Body of pancreas (tissue), 4 donors: ENCODE results near the gene CHD6. TPM values are rescaled to one million over a fixed set of nuclear protein-coding genes. Genes with fewer than 3 reads are reported as not detected.

Experiments
- ATAC-seq: fragments of 150-250 bp; one replicate; pipeline ENCODE4 v1.9.1; 2016
- DNase-seq, 4 donors: peaks; one replicate each; pipeline ENCODE4 v3.0.0-alpha.2; 2019
- H3K27ac ChIP-seq, 4 donors: fragments of 200-600 bp; sonication (generic); 1 replicate in 3 of 4; 2 replicates in 1 of 4; pipeline versions ENCODE4 v1.5.1 to v1.6.1; 2016 to 2019; ENCODE audit warnings: mild to moderate bottlenecking in 1 of 4, mixed read lengths in 1 of 4, moderate library complexity in 1 of 4
- H3K27me3 ChIP-seq, 2 donors: fragments of 200-600 bp; sonication (generic); one replicate each; pipeline ENCODE4 v1.6.0; 2016; ENCODE audit warnings: mild to moderate bottlenecking in 1 of 2
- H3K36me3 ChIP-seq, 2 donors: fragments of 200-600 bp; sonication (generic); replicated peaks in 1 of 2; 2 replicates each; pipeline ENCODE4 v1.5.1; 2016; ENCODE audit warnings: low read depth in 2 of 2; ENCODE audit not compliant: insufficient read depth in 1 of 2
- H3K4me1 ChIP-seq: fragments of 200-600 bp; sonication (generic); one replicate; pipeline ENCODE4 v1.6.0; 2016
- H3K4me3 ChIP-seq, 2 donors: fragments of 200-600 bp; sonication (generic); 1 replicate in 1 of 2; 2 replicates in 1 of 2; pipeline ENCODE4 v1.5.1; 2016 to 2019
- H3K9me3 ChIP-seq, 3 donors: fragments of 200-600 bp; sonication (generic); 1 replicate in 2 of 3; 2 replicates in 1 of 3; pipeline ENCODE4 v1.5.1; 2016
- CTCF ChIP-seq, 7 experiments: fragments of 450-650 bp in 4 of 7; fragments of 200-600 bp in 3 of 7; sonication (generic) in 3 of 7; IDR thresholded peaks; one replicate each; pipeline ENCODE4 v1.5.1; 2016 to 2019; ENCODE audit warnings: antibody characterized with exemption in 7 of 7
- POLR2A ChIP-seq, 3 donors: fragments of 450-650 bp; IDR thresholded peaks; one replicate each; pipeline ENCODE4 v1.6.1; 2016; ENCODE audit warnings: antibody characterized with exemption in 3 of 3, mild to moderate bottlenecking in 2 of 3
- WGBS, 2 donors: methylation state at CpG; one replicate each; pipeline ENCODE4 v1.1.5; 2017; 5-methylcytosine and 5-hydroxymethylcytosine counted together
- intact Hi-C: fragments of 100-400 bp; cut with DNase I; formaldehyde crosslinking; loops from one replicate; pipeline ENCODE4 v1.15.1; 2023
- total RNA-seq, 2 donors: library from RNA; depleted of rRNA; stranded (reverse); fragments of >200 nt; gene quantifications; one replicate each; pipeline ENCODE4 v1.1.0, GENCODE V29; 2016

CHD6 gene
- total RNA-seq, 2 donors from 2014 or later, result 21.8 to 43.5 TPM

- intact Hi-C loops, result no loop called here
- Histone ChIP-seq H3K9me3 (no peaks in the 10 kb centered on the region), H3K4me1 (no peaks in the 10 kb centered on the region), H3K4me3 (no peak overlapping the region), H3K36me3 (no peaks in the 10 kb centered on the region), H3K27me3 (no peaks in the 10 kb centered on the region), H3K27ac (no peak overlapping the region)
- 45 to 46% methylated on average over 7 to 9 of the region's 9 CpGs for WGBS, 2 donors
- DNase-seq (no peak), ATAC-seq (no peak)
- TF ChIP-seq POLR2A (IDR thresholded peaks at IDR 0.05) (no peak), CTCF (IDR thresholded peaks at IDR 0.05) (no peak)
These were observed 230.7 kb downstream of the CHD6 start for GRCh38 chr20:41387444-41387851.

GRCh38 chr20:41386502-41387427 is 231.4 kb downstream of the CHD6 start:
- H3K27me3 ChIP-seq, result no peaks in the 10 kb centered on the region
- no peak overlapping the region for H3K4me3 ChIP-seq
- H3K27ac ChIP-seq, result no peak overlapping the region
- intact Hi-C loops, result no loop called here
- no peak for ATAC-seq
- 74 to 80% methylated on average over 13 to 14 of the region's 14 CpGs for WGBS, 2 donors
- no peaks in the 10 kb centered on the region for H3K9me3 ChIP-seq
- no peaks in the 10 kb centered on the region for H3K4me1 ChIP-seq
- DNase-seq, result no peak
- no peaks in the 10 kb centered on the region for H3K36me3 ChIP-seq
- TF ChIP-seq CTCF (IDR thresholded peaks at IDR 0.05) (no peak), POLR2A (IDR thresholded peaks at IDR 0.05) (no peak)

GRCh38 chr20:41382791-41383305 is 235.3 kb downstream of the CHD6 start:
- no peaks in the 10 kb centered on the region for H3K36me3 ChIP-seq
- no peak for ATAC-seq
- H3K9me3 ChIP-seq, result no peaks in the 10 kb centered on the region
- WGBS, 2 donors, result 69 to 72% methylated on average over 7 of the region's 7 CpGs
- H3K4me1 ChIP-seq, result no peaks in the 10 kb centered on the region
- no peak overlapping the region for H3K4me3 ChIP-seq
- no peak for DNase-seq
- TF ChIP-seq CTCF (IDR thresholded peaks at IDR 0.05), result no peak
- no peak for TF ChIP-seq POLR2A (IDR thresholded peaks at IDR 0.05)
- intact Hi-C loops, result no loop called here
- no peak overlapping the region for H3K27ac ChIP-seq
- no peaks in the 10 kb centered on the region for H3K27me3 ChIP-seq

DNA sequence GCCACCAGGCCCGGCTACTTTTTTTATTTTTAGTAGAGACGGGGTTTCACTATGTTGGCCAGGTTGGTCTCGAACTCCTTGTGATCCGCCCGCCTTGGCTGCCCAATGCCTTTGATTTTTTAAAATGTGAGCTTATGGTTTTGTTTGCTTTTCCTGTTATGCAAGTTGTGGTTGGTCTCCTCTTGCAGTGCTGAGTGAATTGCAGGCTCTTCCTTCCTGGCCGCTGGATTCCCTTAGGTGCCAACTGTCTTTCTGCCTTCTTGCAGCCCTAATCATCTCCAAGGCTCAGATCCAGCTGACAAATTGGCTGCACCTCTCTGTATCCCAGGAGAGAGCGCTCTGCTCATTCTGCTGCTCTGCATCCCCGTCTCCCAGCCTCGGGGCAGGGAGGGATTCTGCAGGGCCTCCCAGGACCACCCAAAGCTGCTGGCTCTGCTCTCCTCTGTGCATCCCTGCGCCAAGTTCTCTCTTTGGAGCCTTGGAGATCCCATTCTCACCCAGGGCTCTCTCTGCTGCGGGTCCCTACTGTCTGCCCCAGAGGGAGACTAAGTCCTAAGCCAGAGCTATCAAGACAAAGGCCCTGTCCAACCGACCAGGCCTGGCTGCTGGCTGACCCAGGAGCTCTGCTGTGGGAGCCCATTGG is 237.5 kb downstream of the CHD6 start:
- Histone ChIP-seq H3K9me3 (no peaks in the 10 kb centered on the region), H3K4me3 (no peak overlapping the region), H3K4me1 (no peaks in the 10 kb centered on the region), H3K36me3 (no peaks in the 10 kb centered on the region), H3K27me3 (no peaks in the 10 kb centered on the region), H3K27ac (no peak overlapping the region)
- 67 to 76% methylated on average over 12 of the region's 12 CpGs for WGBS, 2 donors
- ATAC-seq (no peak), DNase-seq (no peak)
- intact Hi-C loops, result no loop called here
- no peak for TF ChIP-seq POLR2A (IDR thresholded peaks at IDR 0.05)
- no peak for TF ChIP-seq CTCF (IDR thresholded peaks at IDR 0.05)
